ENCODE results near the gene TCF4.

Gene TCF4

DNA sequence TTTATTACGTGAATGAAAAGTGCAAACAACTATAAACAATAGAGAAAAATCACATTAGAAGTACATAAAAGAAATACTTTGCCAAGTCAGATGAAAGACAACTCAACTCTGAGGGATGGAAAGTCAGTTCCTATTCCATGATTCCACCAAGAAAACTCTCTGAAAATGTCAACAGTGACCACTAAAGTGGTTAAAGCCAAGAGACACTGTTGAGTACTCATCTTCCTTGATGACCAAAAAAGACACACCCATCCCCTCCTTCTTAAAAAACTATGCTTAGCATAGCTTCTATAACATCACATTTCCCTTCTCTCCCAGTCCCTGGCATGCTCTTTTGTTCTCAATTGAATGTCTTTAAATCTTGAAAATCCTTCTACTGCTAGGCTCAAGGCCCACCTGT, 160.0 kb downstream of the TCF4 start:
- no peak for DNase-seq

DNA sequence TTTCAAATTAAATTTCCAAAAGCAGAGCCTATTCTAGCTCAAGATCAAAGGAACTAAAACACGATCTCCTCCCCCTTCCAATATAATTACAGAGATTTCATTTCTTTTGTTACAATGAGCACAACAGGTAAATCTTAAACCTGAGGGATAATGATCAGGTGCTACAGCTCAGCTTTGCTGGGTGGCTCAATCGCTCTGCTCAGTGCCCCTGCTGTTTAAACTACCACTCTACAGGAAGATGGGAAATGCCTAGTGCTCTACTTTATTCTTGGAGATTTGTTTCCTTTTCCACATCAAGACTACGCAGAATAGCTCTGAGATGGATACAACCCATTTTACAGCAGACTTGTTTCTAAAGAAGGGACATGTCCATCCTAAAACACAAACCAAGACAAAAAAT, 162.3 kb downstream of the TCF4 start:
- no peak for DNase-seq

DNA sequence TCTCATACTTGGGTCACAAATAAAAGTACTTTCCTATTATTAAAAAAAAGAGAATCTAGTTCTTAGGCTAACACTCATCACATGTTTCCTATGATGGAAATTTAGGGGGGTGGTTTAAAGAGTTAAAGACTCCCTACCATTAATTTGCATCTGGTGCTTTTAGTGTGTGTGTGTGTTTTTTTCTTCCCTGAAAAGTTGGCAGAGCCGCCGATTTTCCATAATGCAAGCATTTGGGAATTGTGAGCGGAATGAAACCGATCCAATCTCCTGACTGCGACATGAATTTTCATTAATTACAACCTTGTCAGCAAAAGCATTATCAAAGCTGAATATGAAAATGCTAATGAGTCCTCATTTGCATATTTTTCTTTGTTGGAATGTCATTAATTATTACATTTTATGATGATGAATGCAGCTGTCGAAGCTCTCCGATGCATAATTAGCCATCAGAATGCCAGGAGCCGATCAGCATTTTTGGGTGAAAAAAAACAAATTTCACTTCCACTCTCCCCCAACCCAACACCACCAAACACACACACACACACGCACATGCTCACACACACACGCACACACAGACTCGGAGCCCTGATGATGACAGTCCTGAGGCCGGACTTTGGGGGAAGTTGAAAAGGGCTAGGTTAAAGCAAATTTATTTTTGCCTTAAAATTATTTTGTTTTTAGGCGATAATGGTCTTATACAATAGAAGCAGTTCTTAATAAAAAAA, 165.4 kb downstream of the TCF4 start:
- no peak for DNase-seq

DNA sequence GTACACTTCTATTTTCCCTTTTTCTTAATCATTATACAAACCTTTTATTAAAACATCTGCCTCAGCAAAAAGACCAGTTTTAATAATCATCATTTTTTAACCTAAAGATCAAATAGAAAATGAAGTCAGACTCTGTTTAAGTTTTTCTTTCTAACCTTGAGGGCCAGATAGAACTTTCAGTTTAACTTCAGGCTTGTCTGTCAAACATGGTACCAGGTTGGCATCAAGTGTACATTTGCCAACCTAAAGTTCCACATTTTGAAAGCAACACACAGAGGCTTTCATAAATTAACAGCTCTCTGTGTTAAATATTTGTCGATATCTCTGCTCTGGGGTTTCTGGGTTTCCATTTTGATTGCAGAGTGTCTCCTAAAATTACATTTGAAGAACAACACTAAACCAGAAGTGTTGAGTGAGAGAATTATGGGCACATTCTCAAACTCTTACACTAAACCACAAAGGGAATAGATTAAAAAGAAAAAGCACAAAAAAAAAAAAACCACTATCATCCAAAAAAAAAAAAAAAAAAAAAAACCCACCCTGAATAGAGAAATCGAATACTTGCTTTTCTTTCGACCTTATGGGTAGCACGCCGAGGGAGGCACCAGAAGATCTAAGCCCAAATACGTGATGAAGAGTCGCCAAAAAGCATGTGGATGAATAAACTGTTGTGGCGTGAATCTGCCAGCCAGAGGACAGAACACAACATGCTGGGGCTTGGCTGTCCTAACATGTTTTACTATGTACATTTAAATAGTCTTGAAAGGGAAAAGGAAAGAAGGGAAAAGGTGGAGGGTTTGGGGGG, 166.2 kb downstream of the TCF4 start:
- DNase-seq, result no peak

DNA sequence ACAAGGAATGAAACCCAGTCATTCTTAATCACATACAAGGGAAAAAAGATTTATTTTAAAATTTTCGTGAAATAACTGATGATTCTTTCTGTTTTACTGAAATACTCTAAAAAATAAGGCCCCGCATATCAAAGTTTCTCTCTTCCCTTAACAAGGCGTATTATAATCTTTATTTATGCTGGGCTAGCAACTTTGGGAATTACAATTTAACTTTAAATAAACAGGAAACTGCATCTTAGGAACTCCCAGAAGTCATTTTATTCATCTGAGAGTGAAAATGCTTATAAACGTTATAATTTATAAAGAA, 166.7 kb downstream of the TCF4 start:
- no peak for DNase-seq

DNA sequence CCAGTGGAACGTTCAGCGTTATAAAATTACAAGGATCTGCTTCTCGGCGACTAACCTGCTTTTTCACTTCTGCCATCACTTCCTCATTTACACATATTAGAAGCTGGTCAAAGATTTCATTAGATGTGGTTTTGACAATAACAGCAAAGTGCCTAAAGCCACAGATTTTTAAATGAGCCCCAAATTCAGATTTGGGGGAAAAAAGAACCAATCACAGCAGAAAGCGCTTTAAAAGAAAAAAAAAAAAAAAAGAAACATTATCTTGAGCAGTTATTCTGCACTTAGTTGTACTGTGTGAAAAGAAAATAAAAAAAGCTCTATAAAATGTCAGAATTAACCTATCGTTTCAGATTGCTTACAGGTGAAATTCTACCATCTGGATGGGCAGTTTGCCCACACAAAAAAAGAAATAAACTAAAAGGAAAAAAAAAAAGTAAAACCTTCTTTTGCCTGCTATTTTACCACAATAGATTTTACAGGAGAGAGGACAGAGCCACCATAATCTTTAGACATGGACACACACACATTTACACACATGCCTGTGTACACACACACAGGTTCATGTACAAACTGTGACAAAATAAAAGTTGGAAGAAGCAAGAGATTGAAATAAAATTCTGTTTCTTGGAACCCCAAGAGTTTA, 167.2 kb downstream of the TCF4 start:
- no peak for DNase-seq

DNA sequence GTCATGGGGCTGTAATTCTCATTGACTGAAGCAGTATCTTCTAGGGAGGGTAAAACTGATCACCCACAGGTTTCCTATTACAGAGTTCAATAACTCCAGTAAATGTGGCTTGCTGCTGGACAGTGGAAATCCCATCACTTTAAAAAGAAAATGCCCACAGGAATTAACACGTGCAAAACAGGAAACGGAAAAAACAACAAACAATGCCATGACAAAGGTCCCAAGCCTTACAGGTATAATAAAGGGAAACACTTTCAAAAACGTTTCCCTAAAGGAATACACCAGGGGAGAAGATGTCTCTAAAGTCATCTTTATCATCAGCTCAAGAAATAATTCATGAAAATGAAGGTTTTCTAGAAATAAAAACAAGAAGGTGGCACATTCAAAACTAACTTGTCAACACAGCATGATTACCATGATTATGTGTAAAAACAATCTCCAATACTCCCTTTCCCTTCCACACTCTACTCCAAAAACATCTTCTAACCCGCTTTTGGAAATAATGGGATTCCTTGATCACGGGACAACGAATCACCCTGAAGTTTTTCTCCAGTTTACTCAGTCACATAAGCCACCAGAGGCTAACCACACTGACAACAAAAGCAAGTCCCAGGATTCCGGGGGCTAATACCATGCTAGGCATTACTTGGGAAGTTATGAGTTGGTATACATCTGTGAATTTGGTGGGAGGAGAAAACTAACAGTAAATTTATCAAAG, 167.9 kb downstream of the TCF4 start:
- no peak for DNase-seq

DNA sequence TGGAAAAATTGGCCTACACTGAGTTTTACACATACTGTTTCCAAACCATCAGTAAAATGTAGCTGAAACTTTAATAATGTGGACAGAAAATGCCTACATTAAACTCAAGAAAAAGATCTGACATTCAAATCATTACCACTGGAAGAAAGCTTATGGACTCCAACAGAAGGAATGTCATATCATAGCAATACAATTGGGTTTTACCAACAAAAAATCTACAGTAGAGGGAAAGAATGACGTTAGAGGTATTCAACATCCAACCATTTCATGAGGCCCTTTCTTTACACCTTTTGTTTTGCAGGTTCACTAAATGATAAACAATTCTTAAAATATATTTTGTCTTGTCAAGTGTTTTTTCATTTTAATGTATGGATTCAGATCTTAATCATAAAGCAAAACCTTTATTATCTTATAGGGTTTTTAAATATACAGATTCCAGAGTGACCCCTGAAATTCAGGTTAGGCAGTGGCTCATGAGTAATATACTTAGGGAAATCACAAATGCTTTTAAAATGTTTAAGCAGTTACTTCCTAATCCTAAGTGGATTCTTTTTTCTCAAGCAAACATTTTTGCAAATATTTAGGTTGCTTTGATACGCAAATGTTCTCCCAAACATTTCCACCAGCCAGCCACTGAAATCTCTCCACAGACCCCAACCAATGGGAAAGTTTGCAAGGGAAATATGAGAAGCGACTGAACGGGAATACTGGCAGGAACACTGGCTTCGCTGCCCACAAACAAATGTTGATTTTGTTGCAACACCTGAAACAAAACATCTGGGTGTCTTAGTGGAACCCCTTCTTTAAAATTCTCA, 168.7 kb downstream of the TCF4 start:
- no peak for DNase-seq

DNA sequence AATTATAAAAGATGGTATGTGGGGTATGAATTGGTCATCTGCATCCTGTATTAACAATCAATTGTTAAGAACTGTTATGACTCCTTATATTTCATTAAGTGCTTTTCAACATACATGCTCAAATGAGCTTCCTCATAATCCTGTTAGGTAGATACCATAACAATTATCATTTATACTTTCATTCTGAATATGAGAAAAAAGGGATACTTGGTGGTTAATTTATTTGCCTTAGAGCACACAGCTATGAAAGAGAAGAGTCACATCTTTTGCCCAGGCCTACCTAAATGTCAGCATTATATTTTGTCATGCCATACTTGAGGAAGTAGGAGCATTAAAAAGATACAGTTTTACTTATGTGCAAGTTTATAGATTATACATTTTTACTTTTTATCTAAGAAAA, 169.6 kb downstream of the TCF4 start:
- DNase-seq, result no peak

DNA sequence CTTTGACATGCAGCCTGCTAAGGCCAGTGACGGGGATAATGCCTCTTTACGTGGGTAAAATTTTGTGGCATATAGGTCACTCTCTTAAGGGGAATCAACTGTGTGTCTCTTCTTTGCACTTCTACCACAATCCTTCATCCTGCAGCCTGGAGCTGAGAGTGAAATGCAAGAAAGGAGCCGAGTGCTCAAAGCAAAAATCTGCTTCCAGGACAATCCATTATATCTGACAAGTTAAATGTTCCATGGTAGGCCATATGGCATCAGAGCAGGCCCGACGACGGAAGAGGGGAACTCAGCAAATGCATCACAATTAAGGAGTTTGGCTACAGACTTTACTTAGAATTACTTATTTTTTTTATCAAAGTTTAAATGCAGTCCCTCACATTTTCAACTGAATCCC, 171.2 kb downstream of the TCF4 start:
- no peak for DNase-seq

DNA sequence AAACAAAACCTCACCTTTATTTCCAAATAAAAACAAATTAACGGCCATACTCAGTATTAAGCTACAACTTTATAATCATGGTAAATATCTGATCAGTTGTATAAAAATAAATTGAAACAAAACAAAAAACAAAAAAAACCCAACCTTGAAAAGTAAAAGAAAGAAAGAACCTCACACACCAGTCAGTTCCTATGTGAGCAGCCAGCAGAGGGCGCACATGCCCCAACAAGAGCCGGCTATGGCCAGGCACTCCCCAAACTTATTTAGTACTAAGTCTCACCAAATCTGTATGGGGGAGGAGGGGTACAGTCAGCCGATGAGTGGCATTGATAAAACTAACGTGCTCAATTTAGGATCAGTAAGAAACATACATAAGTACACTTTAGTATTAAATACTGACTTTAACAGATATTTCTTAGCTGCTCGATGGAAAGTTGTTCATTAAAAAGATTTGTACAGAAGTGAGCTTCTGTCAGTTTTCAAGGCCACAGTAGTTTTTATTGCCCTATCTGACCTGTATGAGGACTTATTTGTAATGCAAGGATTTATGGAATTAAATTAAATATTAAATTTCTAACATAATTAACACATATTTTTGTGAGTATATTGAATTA, 172.6 kb downstream of the TCF4 start:
- DNase-seq, result no peak

DNA sequence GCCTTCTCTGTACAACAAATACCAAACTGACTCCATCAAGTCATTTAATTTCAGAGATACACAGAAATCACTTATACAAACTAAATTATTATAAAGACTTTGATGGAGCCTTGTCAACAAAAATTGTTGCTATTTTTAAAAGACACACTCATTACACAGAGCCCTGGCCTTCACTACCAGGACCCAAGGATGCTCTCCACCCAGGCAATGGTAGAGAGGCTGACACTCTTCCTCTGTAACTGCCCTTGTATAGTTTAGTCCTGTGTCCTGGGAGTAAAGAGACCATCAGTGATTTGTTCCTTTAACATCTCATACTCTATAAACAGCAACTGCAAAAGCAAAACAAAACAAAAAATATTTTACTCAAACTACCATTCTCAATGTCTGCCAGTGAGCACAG, 173.5 kb downstream of the TCF4 start:
- no peak for DNase-seq

DNA sequence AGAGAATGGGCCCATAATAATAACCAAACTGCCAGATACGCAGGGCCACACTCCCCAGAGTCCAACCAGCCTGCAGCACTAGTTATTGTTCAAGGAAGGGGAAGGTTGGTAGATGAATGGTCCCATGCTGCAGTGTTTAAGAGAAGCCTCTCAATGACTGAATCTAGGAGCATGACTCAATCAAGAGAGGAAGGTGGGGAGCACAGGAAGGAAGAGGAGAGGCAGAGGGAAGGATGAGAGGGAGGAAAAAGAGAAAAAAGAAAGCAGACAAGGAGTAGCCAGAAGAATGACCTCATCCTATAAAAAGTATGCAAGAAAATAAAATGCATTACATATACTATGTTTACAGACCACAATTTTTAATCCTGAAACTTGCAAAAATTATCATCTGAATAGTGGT, 174.5 kb downstream of the TCF4 start:
- no peak for DNase-seq

DNA sequence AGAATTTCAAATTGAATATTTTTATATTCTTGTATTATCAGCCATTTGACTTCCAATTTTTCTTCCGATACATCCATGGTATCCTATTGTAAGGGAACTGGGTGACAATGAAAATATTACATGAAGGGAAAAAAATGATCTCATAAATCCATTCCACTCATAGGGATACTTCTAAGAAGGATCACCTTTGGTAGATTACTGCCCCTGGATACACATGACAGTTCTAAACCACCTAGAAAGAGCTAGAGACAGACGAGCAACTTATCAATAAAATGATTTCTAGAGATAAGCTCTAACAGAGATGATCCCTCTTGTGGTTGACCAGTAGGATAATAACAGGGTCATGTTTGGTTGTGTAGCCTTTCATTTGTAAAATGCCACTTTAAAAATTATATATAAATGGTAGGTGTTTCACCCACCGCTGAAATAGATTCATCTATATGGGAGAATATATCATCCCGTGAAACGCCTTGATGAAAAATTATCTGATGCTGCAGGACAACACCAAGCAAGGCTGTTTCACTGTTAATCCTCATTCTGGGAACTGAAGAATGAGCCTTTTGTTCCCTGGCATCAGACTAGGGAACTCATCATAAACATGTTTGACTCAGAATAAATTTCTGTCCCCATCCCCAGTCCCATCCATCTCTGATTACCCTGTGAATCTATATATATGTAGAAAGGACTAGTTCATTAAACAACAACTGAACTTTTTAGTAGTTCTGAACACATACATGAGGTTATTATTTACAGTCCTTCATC, 180.0 kb downstream of the TCF4 start:
- no peak for DNase-seq

DNA sequence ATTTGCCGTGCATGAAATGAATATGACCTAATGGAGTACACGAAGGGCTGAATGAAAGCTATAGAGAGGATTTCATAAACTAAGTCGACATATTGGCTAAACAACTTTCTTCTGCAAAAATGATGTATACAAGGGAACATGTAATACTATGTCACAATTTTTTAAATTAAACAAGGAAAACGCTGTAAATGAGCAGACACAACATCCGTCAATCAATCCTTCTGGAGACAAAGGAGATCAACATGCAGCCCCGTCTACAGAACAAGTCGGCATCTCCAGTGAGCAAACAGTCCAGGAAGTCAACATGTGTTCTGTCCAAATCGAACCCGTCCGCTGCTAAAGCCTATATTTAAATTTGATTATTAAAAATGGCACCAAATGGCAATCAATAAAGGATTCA, 180.8 kb downstream of the TCF4 start:
- DNase-seq, result no peak

DNA sequence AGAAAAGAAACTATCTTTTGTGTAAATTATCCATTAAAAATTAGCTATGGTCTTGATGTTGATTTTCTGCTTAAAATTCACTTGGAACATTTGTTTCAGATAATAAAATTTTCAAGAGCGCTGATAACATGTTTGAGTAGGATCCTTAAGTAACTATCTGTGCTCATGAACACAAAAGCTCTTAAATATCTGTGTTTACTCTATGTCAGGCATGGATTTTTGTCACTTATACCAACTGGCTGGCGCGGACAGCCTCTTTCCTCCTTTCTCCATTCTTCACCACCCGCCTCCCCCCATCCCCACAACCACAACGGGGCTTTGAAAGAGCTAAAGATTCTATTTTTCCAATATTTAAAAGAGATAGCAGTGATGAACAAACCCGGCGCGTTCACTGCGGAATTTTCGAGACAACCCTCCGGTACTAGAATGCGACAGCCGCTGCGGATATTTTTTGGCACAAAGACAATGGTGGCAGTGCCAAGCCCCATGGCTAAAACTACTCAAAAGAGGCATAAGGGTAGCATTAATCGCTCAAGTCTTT, 181.5 kb downstream of the TCF4 start:
- no peak for DNase-seq

DNA sequence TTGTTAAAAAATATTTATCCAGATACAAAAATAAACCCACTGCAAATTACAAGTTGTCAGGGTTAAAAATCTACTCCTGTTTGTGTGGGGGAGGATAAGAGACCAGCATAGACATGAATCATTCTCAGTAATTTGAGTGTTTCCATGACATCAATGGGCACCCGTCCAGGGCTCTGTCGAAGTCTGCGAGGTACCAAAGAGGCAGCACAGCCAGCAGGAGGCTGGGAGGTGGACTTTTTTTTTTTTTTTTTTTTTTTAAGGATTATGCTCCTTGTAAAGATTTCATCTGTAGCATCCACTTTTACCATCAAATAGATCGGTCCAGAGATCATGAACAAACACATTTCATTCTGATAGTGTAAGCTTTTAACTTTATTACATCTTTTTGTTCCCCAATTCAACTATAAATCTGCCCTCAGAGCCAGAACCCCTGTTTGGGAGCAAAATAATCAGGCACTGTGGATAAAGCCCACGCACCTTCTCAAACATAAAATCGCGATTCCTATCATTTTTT, 182.0 kb downstream of the TCF4 start:
- no peak for DNase-seq

DNA sequence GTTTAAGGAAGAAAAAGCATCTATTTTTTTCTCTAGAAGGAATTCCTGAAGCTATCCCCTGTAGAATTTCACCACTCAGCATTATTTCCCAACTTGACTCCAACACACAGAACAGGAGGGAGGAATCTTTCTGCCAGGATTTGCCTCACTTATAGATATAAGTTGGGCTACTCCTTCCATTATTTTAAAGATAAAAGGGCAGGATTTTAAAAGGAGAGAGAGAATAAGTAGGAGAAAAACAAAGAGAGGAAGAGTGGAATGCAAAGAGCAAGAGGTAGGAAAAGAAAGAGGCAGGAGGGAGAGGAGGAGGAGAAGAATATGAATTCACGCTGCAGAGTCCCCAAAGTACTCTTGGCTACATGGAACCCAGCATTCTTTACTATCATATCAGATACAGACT, 182.5 kb downstream of the TCF4 start:
- no peak for DNase-seq

DNA sequence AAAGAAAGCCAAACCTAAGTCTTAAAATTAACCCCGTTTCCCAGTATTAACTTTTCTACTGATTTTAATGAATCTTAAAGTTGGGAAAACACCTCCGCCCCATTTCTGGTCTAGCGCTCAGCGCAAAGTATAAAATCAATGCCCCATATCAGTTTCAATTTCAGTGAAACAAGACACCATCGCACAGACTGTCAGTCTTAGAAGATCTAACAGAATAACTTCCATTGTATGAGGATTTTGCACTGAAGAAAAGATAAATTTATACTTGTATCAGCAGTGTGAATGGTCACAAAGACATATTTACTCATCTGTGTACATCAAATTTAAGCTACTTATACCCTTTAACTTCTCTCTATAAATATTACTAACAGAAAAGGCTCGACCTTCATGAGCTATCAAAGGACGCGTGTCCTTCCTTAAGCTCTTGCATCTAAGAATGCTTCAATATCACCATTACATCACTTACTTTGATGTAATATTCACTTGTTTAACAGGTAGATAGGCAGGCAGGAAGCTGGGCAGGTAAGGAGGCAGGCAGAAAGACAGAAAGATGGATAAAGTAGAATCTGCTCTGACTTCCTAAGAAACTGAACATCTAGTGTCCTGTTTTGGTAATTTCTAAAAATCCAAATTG, 183.0 kb downstream of the TCF4 start:
- no peak for DNase-seq

DNA sequence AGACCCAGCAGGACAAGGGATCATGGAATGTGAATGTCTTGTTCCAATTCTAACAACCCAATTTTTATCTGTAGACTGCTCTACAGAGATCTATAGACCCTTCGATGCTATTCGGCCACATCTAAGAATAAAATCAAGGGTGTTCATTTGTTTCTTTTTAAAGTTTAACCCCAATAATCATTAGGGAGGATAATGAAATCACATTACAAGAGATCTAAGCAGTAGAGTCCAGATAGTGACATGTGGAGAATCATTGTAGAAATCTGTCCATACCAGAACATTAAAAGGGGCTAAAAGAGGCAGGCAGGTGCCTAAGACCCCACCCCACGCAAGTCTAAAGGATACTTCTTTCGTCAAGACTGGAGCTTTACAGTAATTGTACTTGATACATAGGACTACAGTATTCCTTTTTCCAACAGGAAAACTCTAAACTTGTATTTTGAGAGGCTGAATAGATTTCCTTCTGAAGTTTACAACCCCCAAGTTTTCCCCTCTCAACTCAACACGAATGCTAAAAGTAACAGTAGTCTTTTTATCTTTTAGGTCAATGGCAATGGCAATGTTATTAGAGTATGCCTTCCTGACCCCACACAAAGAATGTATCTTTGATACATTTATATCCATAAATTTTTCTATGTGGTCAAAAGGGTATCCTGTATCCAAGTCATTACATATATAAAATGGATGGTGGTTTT, 183.7 kb downstream of the TCF4 start:
- no peak for DNase-seq

Data from 8988T (cell line).